Ascending aorta (tissue), 2 donors: ENCODE data around the gene ABHD5. TPM values are rescaled to one million over a fixed set of nuclear protein-coding genes. Genes with fewer than 3 reads are reported as not detected.

Experiments used
- DNase-seq, 2 donors: peaks; one replicate each; pipeline ENCODE4 v3.0.0-alpha.2; 2019; ENCODE audit warnings: low spot score in 2 of 2
- H3K27ac ChIP-seq, 2 donors: fragments of 200-600 bp; sonication (generic); one replicate each; pipeline ENCODE4 v1.5.1; 2016 to 2017; ENCODE audit warnings: mild to moderate bottlenecking in 1 of 2
- H3K27me3 ChIP-seq: fragments of 200-600 bp; sonication (generic); one replicate; pipeline ENCODE4 v1.5.1; 2017
- H3K36me3 ChIP-seq, 2 donors: fragments of 200-600 bp; sonication (generic); one replicate each; pipeline ENCODE4 v1.5.1; 2016
- H3K4me1 ChIP-seq, 2 donors: fragments of 200-600 bp; sonication (generic); one replicate each; pipeline ENCODE4 v1.5.1; 2016 to 2017; ENCODE audit warnings: mild to moderate bottlenecking in 1 of 2
- H3K4me3 ChIP-seq, 2 donors: fragments of 200-600 bp; sonication (generic); one replicate each; pipeline ENCODE4 v1.5.1; 2016 to 2017; ENCODE audit warnings: mild to moderate bottlenecking in 1 of 2
- H3K9me3 ChIP-seq, 2 donors: fragments of 200-600 bp; sonication (generic); one replicate each; pipeline ENCODE4 v1.5.1; 2016
- CTCF ChIP-seq, 3 experiments: fragments of 200-600 bp in 2 of 3; fragments of 450-650 bp in 1 of 3; sonication (generic) in 2 of 3; IDR thresholded peaks; one replicate each; pipeline ENCODE4 v1.5.1; 2016 to 2019; ENCODE audit warnings: antibody characterized with exemption in 3 of 3, mild to moderate bottlenecking in 1 of 3, moderate library complexity in 1 of 3
- intact Hi-C: fragments of 100-400 bp; cut with DNase I; formaldehyde crosslinking; loops from one replicate; pipeline ENCODE4 v1.15.1; 2023
- total RNA-seq: library from RNA; depleted of rRNA; stranded (reverse); fragments of >200 nt; gene quantifications from one replicate; pipeline ENCODE4 v1.1.0, GENCODE V29; 2016

The ABHD5 gene
- total RNA-seq, 1 donor from 2014 or later = 5.3 TPM

GRCh38 chr3:43710607-43711006, 19.9 kb downstream of the ABHD5 start:
- DNase-seq = no peak
- no peaks in the 10 kb centered on the region for H3K4me1 ChIP-seq
- intact Hi-C loops = no loop called here
- no peak overlapping the region for H3K27ac ChIP-seq
- no peak for TF ChIP-seq CTCF (IDR thresholded peaks at IDR 0.05)
- H3K27me3 ChIP-seq = no peaks in the 10 kb centered on the region
- H3K4me3 ChIP-seq = no peak overlapping the region
- no peaks in the 10 kb centered on the region for H3K9me3 ChIP-seq
- H3K36me3 ChIP-seq = peaks cover 33 to 35% of the 10 kb centered on the region in 2 donors

GRCh38 chr3:43718296-43718695, 27.6 kb downstream of the ABHD5 start:
- Histone ChIP-seq H3K4me1 (peaks cover 7 to 9% of the 10 kb centered on the region in 2 donors), H3K9me3 (no peaks in the 10 kb centered on the region), H3K4me3 (no peak overlapping the region), H3K27me3 (no peaks in the 10 kb centered on the region), H3K27ac (no peak overlapping the region), H3K36me3 (peaks cover 31 to 41% of the 10 kb centered on the region in 2 donors)
- no peak for TF ChIP-seq CTCF (IDR thresholded peaks at IDR 0.05)
- intact Hi-C loops = no loop called here
- no peak for DNase-seq

- DNase-seq = no peak
- H3K27ac ChIP-seq = peak overlapping the region; percentile 80 to 90
- peaks cover 6 to 9% of the 10 kb centered on the region in 2 donors for H3K36me3 ChIP-seq
- no peaks in the 10 kb centered on the region for H3K9me3 ChIP-seq
- peaks cover 7 to 9% of the 10 kb centered on the region in 2 donors for H3K4me1 ChIP-seq
- no peak for TF ChIP-seq CTCF (IDR thresholded peaks at IDR 0.05)
- no peak overlapping the region for H3K4me3 ChIP-seq
- intact Hi-C loops = loop anchor here (2.0 kb wide), 2 partner anchors 32 to 46 kb away; partner anchors contain the start of gene ABHD5
- H3K27me3 ChIP-seq = no peaks in the 10 kb centered on the region
Observed at GRCh38 chr3:43723121-43723734, 32.5 kb downstream of the ABHD5 start.

GRCh38 chr3:43726521-43726920, 35.8 kb downstream of the ABHD5 start:
- H3K36me3 ChIP-seq = no peaks in the 10 kb centered on the region
- DNase-seq = no peak
- H3K27me3 ChIP-seq = no peaks in the 10 kb centered on the region
- no peak overlapping the region for H3K4me3 ChIP-seq
- intact Hi-C loops = no loop called here
- TF ChIP-seq CTCF (IDR thresholded peaks at IDR 0.05) = no peak
- no peaks in the 10 kb centered on the region for H3K9me3 ChIP-seq
- H3K27ac ChIP-seq = peak overlapping the region in 1 of 2 donors; percentile 20
- H3K4me1 ChIP-seq = peaks cover 7 to 9% of the 10 kb centered on the region in 2 donors

GRCh38 chr3:43727930-43728329, 37.2 kb downstream of the ABHD5 start:
- no peak for TF ChIP-seq CTCF (IDR thresholded peaks at IDR 0.05)
- peak overlapping the region; percentile 6 to 68 for H3K27ac ChIP-seq
- H3K4me3 ChIP-seq = no peak overlapping the region
- no peaks in the 10 kb centered on the region for H3K9me3 ChIP-seq
- intact Hi-C loops = no loop called here
- H3K27me3 ChIP-seq = no peaks in the 10 kb centered on the region
- no peaks in the 10 kb centered on the region for H3K36me3 ChIP-seq
- DNase-seq = no peak
- H3K4me1 ChIP-seq = peaks cover 0 to under 1% of the 10 kb centered on the region in 2 donors
